Stimulated activated CD8-positive, alpha-beta memory T cell treated with anti-CD3 and anti-CD28 coated beads, Interleukin-15, amount 100 ng/mL, for 48 hours (primary cell): Measurements from ENCODE around the gene FKBP2.

Source experiments
- DNase-seq, 2 donors: peaks; one replicate each; pipeline ENCODE4 v3.0.0-alpha.2; 2020; ENCODE audit warnings: low read depth in 2 of 2

FKBP2 gene

DNA sequence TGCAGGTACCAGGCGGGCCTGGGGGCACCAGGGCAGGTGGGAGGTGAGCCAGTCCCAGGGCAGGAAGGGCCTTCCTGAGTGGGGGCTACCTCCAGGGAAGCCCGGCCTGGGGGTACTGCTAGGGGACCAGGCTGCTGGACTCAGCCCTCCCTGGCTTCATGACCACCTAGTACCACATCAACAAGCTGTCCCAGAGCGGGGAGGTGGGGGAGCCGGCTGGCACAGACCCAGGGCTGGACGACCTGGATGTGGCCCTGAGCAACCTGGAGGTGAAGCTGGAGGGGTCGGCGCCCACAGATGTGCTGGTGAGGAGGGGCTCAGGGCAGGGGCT lies 21.6 kb upstream of the FKBP2 start:
- DNase-seq: no peak

- no peak for DNase-seq
These were observed 21.1 kb upstream of the FKBP2 start for GRCh38 chr11:64219755-64220154.

DNA sequence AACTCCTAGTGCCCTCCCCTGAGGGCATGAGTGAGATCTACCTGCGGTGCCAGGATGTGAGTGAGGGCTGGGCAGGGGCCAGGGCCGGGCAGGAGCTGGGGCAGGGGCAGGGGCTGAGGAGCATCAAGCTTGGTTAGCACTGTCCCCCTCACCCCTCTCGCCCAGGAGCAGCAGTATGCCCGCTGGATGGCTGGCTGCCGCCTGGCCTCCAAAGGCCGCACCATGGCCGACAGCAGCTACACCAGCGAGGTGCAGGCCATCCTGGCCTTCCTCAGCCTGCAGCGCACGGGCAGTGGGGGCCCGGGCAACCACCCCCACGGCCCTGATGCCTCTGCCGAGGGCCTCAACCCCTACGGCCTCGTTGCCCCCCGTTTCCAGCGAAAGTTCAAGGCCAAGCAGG lies 20.6 kb upstream of the FKBP2 start:
- no peak for DNase-seq

GRCh38 chr11:64220798-64221197 lies 20.1 kb upstream of the FKBP2 start:
- DNase-seq: no peak

- DNase-seq: no peak
These were observed 18.3 kb upstream of the FKBP2 start for GRCh38 chr11:64222651-64223000.

DNA sequence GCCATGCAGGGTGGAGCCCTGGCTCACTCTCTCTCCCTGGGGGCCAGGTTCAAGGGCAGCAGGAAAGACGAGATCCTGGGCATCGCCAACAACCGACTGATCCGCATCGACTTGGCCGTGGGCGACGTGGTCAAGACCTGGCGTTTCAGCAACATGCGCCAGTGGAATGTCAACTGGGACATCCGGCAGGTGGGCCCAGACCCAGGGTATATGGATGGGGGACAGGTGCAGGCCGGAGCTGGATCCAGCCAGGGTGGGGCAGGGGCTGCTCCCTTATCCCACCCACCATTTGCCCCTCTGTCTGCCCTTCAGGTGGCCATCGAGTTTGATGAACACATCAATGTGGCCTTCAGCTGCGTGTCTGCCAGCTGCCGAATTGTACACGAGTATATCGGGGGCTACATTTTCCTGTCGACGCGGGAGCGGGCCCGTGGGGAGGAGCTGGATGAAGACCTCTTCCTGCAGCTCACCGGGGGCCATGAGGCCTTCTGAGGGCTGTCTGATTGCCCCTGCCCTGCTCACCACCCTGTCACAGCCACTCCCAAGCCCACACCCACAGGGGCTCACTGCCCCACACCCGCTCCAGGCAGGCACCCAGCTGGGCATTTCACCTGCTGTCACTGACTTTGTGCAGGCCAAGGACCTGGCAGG lies 17.8 kb upstream of the FKBP2 start:
- no peak for DNase-seq

DNA sequence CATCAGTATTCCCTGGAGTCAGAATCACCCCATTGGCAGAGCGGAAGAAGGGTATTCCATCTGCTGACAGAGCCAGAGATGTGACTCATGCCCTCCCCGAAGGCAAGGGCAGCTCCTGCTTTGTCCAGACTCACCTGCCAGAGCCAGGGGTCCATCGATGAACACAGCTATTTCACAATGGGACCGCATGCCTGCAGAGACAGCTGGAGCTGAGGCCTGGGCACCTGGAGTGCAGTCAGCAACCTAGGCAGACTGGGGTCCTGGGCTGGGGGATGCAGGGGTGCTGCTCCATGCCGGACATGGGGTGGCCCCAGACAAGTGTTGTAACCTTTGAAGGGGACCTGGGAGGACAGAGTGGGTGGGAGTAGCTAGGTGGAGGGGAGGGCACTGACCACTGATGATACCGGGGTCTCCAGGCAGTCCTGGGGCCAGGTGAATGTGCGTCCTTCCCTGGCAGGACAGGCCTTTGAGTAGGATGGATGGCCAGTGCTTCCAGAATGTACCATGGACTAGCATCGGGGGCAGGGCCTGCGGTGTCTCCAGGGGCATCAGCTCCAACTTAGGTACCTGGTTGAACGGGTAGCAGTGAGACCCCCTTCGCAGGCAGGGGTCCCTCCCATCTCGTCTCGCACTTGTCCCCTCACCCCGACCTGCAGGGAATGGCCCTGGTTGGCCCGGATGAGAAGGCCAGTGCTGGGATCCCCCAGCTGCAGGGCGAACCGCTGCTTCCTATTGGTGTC lies 16.6 kb upstream of the FKBP2 start:
- no peak for DNase-seq

GRCh38 chr11:64224891-64225607 lies 15.8 kb upstream of the FKBP2 start:
- DNase-seq: no peak

- peak; percentile 89 to 90 for DNase-seq
These were observed 15.0 kb upstream of the FKBP2 start, which contains the start of the genes NUDT22 and TRPT1 for GRCh38 chr11:64225608-64226506. NUDT22 (plus strand) TSS chr11:64226274; CDS start chr11:64226653, 379 bp downstream. TRPT1 (minus strand) TSS chr11:64226186; CDS start chr11:64225860, 326 bp downstream.

DNA sequence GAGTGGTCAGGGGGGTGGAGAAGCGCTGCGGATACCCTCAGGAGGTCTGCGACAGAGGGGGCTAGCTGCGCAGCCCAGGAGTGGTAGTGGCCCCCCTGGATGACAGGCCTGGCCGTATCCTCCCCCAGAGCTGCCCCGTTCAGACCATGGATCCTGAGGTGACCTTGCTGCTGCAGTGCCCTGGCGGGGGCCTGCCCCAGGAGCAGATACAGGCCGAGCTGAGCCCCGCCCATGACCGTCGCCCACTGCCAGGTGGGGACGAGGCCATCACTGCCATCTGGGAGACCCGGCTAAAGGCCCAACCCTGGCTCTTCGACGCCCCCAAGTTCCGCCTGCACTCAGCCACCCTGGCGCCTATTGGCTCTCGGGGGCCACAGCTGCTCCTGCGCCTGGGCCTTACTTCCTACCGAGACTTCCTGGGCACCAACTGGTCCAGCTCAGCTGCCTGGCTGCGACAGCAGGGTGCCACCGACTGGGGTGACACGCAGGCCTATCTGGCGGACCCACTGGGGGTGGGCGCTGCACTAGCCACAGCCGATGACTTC lies 14.3 kb upstream of the FKBP2 start:
- DNase-seq: peak in 1 of 2 donors; percentile 63

GRCh38 chr11:64227405-64227956 lies 13.4 kb upstream of the FKBP2 start:
- no peak for DNase-seq

DNA sequence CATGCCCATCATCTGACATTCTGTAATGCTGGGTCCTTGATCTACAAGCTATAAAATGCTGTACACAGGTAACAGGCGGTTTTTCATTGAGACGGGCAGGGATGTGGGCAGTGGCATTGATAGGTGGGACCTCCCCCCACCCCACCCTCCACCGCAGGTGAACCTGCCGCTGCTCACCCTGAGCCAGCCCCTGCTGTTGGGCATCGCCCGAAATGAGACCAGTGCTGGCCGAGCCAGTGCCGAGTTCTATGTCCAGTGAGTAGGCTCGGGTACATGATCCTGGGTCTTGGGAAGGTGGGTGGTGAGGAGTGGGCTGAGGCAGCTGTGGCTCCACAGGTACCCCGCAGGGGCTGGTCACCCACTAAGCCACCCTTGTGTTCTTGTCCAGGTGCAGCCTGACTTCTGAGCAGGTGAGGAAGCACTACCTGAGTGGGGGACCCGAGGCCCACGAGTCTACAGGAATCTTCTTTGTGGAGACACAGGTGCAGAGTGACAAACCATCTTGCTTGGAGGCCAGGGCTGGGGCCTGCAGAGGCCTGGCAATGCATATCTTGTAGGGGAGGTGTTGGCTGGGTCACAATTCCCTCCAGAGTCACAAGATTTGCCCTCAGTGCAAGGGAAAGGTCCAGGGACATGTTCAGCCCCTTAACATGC lies 11.7 kb upstream of the FKBP2 start:
- DNase-seq: no peak

GRCh38 chr11:64229744-64230170 lies 11.1 kb upstream of the FKBP2 start:
- DNase-seq: no peak

DNA sequence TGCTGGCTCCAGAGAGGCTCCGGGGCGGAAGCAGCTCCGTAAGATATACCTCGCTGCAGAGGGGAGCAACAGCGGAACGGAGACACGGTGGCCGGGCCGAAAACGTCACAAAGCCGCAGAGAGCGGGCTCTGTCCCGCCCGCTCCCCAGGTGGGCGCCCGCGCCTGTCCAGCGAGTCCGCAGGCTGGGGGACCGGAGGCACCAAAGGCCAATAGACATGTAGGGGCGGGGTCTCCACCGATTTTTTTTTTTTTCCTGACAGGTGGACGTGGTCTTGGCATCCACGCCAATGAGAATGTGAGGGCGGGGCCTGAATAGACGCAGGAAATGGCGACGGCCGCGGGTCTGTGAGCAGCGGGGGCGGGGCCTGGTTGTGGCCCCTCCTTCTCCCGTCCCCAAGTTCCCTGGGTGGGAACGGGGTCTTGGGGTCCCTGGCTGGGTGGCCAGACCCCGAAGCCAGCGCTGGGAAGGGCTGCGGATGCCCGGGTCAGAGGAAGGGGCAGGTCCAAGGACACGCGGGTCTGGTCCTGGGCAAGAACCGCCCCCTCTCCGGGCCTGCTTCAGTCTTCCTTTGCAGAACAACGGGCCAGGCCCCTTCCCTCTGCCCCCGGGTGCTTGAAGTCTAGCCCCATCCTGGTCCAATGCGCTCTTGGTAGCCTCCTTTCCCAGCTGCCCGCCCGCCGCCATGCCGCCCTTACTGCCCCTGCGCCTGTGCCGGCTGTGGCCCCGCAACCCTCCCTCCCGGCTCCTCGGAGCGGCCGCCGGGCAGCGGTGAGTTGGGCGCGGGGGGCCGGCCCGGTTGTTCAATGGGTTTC lies 10.5 kb upstream of the FKBP2 start, which contains the start of gene DNAJC4:
Gene DNAJC4, plus strand, starts transcription at position 378 of the 814 bp plus-strand sequence. Its CDS starts 307 bp downstream, at position 685.
- DNase-seq: peak; percentile 81 to 86

- no peak for DNase-seq
These were observed 9.9 kb upstream of the FKBP2 start for GRCh38 chr11:64230985-64231365.

DNA sequence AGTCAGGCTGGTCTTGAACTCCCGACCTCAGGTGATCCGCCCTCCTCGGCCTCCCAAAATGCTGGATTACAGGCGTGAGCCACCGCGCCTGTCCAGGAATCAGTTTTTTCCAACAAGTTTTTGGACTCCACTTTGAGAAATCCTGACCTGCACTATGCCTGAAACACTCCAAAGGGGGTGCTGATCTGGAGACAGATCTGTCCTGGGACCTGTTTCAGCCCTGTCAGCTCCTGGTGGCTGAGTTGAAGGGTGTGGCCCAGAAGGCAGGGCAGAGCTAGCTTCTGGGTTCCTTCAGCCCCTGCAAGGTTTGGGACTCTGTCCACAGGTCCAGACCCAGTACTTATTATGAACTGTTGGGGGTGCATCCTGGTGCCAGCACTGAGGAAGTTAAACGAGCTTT lies 9.3 kb upstream of the FKBP2 start:
- DNase-seq: no peak

DNA sequence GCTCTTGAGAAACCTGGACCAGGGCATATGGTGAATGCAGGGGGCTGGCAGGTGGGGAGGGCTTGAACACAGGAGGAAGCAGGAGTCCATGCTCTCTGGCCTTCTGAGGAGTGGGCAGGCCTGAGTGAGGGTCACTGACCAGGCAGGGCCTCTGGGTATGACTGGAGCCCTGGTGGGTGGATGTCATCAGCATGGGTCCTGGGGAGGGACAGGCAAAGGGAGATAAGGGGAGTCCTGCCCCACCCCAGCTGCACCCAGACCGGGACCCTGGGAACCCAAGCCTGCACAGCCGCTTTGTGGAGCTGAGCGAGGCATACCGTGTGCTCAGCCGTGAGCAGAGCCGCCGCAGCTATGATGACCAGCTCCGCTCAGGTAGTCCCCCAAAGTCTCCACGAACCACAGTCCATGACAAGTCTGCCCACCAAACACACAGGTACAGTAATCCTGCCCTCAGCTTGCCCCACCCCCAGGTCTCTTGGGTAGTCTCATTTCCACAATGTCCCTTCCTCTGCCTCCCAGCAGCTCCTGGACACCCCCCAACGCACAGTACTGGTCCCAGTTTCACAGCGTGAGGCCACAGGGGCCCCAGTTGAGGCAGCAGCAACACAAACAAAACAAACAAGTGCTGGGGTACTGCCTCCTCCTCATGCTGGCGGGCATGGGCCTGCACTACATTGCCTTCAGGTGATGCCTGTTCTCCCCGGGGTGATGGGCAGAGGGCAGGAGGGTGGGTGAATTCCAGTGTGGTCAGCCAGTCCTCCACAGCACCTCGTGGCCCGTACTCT lies 8.5 kb upstream of the FKBP2 start:
- DNase-seq: no peak

- DNase-seq: no peak
These were observed 8.0 kb upstream of the FKBP2 start for GRCh38 chr11:64232967-64233315.
